HG03064 (cell line): ENCODE data around the gene NCOA7.
A peak's percentile ranks its signal among the peaks of the same experiment; 100 is the strongest.
"Not testable (repeated sequence)": the region's sequence is repeated elsewhere in the genome, so short reads cannot be mapped to it uniquely, and the experiment has no call there.

Source experiments
- ATAC-seq: cut with Tn5 transposase; IDR thresholded peaks from one replicate; pipeline ENCODE4 v1.9.1; 2021; ENCODE audit warnings: low read depth; ENCODE audit not compliant: unreplicated experiment

NCOA7 gene

DNA sequence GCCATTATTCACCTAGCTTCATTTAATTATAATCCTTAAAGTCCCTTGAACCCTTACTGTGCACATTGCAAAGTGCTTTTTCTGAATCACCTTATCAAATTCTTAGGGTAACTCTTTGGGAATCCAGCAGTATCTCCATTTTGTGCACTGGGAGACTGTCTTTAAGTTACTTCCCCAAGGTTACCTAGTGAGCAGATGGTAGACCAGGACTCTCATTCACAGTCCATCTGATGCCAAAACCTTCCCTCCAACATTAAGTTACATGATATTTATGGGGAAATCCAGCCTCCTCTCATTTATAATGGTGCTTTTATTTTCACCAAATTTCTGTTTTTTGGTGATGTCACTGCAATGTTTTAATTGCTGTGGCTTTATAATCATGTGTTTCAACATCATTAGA, 75.7 kb downstream of the NCOA7 start:
- ATAC-seq, result no peak

DNA sequence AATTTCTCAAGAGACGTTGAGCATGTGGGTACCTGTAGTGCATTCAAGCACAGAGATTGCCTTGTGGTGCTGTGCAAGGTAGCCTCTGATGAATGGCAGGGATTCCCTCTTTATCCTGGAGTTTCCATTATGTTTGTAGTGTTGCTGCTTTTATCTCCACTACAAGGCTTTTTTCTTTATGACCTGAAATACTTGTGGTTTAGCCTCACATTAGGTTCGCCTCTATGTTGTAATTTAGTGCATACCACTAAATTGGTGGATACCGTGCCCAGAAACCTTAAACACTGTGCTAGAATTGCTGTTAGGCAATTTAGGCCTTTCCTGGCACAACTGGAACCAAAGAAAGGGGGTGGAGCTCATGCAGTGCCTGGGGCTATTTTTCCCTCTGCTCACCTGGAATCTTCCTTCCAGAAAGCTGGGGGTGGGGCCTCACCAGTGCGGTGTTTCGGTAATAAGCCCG, 76.8 kb downstream of the NCOA7 start:
- no peak for ATAC-seq

DNA sequence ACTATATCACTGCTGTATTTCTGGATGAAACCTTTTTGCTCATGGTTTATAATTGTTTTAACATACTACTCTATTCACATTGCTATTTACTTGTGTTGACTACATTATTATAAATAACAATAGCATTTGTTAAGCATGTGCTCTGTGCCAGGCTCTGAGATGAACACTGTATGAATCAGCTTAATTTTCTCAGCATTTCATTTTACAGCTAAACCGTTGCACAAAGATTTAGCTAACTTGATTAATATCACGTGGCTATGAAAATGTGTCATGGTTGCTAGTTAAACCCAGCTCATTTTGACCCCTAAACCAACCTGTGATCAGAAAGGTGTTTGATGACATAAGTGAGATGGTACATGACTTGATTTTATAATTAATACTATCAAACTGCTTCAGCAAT, 77.5 kb downstream of the NCOA7 start:
- ATAC-seq, result no peak

DNA sequence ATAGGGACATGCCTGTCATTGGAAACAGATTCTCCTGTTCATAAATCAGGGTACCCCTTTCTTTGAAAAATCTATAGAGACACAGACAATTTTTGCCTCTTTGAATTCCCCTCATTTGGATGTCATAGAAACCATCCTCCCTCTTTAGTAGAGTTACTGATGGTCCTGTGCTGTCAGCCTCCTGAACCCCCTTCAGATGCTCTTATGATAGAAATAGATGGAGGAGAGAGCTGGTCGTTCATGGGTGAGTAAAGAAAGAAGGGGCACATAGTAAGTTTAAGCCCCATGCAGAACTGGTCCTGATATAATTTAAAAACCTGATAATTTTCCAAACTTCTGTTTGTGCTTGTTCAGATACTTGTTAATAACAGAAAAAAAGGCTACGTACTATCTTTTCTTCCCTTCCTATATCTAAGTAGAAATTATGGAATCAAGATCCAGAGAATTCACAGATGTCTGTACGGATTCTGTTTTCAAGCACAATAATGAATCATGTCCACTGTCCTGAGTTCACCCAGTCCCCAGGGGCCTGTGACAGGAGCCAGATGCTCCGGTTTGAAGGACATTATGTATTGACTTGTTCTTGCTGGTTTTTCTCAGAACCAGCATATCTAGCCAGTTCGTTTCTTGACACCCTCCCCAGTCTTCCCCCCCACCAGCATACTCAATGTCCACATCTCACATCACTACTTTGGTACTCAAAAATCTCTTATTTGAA, 78.1 kb downstream of the NCOA7 start:
- no peak for ATAC-seq

DNA sequence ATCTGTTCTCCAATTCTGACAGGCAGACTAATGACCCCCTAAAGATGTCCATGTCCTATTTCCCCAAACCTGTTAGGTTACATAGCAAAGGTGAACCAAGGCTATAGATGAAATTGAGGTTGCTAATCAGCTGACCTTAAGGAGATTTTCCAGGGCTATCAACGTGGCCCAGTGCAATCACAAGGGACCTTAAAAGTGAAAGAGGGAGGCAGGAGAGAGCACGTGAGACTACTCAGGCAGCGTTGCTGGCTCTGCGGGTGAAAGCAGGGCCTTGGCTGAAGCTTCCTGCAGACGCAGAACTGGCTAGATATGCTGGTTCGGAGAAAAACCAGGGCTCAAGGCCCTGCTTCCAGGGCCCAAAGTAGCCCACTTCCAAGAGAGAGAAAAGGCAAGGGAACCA, 78.7 kb downstream of the NCOA7 start:
- no peak for ATAC-seq

DNA sequence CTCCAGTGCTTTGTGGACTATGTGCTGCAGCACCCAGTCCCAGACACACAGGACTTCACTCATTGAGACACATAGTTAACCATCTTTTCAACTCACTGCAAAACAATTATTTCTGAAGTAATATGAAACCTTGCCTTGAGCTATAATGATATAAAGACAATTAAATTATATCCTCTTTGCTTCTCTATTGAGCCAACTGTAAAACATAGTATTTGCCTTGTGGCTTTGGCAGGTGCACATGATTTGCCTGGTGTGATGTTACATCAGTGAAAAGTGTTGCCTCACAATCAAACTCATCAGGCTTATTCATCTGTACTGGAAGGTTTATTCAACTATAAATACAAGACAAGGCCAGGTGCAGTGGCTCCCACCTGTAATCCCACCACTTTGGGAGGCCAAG, 80.6 kb downstream of the NCOA7 start:
- no peak for ATAC-seq

DNA sequence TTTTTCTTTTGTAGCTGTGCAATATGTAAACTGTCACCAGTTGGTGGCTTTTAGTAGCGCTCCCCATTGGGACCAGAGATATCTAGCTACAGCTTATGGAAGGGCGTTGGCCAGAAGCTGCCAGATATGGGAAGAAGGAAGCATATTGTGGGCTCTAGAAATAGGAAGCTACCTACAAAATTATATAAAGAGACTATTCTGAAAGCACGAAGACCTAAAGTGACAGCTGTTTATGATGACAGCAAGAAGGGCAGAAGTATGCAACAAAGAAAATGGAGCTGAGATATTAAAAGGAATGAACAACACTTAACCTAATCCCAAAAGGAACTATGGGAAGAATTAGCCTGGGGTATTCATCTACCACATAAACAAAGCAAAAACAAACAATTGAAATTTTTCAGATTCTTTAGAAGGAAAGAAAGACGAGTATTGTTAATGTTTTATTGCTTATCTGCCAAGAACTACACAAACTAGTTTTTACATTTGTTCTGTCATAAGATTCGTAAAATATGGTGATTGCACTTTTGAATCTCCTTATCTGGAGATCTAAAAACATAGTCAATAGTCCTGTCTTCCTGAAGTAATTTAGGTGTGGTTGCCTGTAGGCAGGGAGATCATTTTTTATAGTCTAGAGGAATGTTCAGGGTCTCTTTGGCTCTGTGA, 81.6 kb downstream of the NCOA7 start:
- ATAC-seq, result no peak

DNA sequence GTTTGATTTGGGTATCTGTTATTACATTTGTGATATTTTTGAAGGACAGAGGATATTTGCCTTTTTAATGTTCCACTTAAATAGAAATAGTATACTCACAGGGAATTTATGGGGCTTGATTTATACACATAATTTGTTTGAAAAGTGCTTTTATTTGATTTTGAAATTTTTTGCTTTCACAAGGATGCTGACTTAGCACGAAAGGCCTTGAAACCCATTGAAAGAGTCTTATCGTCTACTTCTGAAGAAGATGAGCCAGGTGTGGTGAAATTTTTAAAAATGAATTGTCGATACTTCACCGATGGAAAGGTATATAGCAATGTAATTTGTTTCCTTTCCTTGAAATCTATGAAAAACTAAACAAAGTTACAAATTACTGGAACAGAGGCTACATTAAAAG, 91.5 kb downstream of the NCOA7 start:
- ATAC-seq, result no peak

DNA sequence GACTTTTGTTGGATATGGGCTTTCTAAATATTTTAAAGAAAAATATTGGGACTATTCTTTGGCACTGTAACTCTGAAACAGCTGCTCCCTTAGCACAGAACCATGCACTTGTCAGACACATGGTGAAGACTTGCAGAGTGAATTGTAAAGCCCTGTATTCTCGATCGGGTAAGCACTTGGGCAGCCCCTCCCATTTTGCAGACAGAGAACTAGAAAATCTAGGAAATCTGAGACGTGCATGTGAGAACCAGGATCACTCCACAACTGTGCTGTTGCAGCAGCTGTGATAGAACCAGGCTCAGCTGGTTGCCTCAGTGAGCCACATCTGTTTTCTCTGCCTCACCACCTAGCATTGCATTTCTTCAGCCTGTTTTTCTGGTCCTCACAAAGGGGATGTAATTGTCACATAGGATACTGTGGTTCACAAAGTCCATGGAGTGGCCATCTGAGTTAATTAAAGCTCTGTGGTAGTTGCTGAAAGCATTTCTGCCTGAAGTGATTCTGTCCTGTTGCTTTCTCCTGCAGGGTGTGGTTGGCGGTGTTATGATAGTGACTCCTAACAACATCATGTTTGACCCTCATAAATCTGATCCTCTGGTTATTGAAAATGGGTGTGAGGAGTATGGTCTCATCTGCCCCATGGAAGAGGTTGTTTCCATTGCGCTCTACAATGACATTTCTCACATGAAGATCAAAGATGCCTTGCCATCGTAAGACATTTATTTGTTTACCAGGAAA, 94.0 kb downstream of the NCOA7 start:
- no peak for ATAC-seq

DNA sequence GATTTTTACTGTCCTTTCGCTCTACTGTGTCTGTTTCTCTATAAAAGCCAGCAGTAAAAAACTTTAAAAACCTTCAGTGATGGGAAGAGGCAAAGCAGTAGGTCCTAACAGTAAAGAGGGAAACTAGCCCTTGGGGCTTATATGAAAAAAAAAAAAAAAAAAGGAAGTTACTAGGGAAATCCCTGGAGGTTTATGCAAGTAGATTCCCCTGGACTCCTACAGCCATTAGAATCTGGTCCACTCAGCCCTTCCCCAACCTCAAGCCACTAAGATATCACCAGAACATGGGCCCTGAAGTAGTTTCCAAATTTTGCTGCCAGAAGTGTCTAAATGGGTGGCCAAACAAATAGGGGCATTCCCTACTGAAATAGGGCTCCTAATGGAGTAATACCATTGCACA, 95.3 kb downstream of the NCOA7 start:
- ATAC-seq, result no peak

DNA sequence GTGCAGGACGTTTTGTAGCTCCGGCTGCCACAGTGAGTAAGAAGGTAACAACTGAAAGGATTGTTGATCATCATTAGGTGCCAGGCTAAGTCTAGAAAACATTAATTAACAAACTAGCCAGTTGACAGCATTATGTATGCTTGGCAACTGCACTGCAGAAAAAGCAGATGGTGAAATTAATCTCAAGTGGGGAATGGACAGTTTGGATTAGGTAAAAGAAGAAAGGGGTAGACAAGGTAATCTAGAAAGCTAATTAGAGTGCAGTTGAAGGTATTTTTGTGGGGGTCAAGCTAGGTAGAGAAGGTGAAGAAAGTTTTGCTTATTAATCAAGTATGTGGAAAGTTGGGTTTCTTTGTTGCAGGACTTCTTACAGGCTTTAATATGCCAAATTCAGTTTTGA, 96.2 kb downstream of the NCOA7 start:
- no peak for ATAC-seq

DNA sequence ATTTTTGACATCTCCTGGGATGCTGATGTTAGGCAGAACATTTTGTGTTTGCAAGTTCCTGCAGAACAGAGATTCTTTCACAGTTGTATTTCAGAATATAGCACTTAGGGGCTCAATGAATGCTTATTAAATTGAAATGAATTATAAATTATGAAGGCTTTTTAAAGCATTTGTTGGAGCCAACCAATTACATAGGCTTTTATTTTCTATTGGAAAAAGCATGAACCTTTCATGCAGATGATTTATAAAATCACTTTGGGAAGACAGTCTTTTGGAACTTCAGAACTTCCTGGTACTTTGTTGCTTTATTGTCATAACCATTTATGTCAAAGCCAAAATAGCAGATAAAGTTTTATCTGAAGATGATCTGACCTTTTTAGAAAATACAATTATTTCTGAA, 96.6 kb downstream of the NCOA7 start:
- no peak for ATAC-seq

DNA sequence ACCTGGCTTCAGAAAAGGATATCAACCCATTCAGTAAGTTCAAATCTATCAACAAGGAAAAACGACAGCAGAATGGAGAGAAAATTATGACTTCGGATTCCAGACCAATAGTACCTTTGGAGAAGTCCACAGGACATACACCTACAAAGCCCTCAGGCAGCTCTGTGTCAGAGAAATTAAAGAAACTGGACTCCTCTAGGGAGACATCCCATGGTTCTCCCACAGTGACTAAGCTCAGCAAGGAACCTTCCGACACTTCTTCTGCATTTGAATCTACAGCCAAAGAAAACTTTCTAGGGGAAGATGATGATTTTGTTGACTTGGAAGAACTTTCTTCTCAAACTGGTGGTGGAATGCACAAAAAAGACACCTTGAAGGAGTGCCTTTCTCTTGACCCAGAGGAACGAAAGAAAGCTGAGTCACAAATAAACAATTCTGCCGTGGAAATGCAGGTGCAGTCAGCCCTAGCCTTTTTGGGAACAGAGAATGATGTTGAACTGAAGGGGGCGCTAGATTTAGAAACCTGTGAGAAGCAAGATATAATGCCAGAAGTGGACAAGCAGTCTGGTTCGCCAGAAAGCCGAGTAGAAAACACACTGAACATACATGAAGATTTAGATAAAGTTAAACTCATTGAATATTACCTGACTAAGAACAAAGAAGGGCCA, 98.4 kb downstream of the NCOA7 start:
- ATAC-seq, result no peak

DNA sequence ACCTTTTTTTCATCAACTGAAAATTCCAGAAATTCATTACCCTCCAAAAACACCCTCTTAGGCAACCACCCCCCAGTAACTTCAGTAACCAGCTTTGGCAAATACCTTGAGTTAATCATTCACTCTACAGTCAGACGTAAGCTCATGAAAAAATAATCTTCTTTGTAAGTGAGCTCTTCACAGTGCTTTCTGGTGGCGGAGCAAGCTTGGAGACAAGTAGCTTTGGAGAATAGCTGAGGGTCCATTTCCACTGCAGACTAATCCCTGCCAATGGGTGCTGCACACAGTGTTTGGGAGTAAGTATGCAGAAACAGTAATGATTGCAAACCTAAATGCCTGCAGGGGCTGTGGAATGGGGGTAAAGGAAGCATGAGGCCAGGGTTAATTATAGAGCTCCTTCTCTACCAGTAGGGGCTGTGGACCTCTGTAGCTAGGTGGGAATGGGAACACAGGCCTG, 109.0 kb downstream of the NCOA7 start:
- no peak for ATAC-seq

DNA sequence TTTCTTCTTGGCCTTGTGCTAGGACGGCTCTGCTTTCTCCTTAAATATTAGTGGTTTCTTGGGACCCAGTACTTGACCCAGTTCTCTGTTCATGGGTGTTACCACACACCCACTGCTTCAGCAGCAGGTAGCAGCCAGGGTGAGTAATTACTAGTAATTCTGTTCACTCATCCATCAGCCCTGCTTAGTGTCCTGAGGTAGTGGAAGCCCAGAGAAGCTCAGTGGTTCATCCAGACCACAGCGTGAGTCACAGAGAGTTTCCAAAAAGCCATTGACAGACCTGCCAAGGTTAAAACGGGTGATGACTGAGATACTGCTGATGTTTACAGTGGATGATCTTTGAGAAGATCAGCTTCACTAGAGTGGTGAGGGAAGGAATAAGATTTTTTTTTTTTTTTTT, 114.1 kb downstream of the NCOA7 start:
- no peak for ATAC-seq

DNA sequence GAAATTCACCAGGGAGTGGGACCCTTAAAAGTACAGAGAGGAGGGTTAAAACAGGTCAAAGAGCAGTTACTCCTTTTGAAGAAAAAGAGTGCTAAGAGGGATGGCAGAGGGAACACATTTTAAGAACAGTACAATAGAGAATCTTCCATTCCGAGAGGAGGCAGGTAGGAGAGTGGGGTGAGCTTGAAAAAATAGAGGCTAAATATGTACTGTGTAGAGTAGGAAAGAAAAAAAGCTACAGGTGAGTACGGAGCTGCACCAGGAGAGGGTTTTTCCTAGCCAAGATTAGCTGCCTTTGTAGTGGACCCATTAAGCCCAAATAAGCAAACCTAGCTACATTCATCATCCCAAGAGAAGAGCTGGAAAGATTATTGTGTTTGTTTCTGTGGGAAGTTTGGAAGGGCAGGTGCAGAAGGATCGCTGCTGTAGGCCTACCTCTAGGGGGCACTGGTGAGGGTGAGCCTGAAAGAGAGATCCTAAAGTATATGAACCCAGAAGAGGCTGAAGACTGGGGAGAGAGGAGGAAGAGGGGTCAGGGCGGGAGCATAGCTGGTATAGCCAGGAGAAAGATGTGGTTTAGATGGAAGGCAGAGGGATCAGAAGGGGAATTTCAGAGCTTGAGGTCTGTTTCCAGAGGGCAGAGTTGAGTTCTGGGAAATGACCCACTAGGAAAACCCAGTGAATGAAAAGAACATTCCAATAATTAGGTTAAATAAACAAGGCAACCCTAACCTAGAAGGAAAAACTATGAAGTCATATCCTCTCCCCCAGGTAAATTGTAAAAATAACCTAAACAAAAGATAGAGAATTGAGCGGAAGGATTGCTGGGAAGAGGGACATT, 115.6 kb downstream of the NCOA7 start:
- ATAC-seq, result no peak

DNA sequence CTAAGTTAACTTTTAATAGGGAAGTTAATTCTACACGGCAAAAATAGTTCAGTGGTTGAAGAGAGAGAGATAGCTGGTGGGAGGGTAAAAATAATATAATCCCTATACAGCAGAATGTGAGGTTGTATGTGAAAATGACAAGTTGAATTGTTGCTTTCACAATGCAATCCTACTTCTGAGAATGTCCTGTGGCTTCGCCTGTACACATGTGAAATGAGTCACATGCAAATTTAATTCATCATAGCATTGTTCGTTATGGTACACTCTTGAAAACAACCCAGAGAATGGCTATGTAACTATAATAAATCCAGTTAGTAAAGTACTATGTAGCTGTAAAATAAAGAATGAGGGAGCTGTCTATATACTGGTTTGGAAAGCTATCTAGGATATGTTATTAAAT, 119.8 kb downstream of the NCOA7 start:
- ATAC-seq, result peak; percentile 98

DNA sequence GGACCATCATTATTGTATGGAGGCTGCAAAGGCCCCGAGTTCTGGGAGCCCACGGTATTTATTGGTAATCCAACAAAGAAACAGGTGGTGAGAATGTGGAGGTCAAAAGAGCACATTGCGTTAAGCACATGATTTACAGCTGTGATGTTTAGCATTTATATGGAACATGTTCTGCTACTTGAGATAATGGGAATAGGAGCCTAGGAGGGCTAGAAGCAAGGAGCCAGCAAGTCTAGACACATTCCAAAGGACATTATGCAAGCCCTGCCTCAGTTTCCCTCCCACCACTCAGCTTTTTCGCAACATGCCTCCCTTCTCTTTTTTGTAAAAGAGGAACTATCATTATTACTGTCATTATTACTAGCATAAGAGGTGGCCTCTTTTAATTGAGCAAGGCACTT, 120.3 kb downstream of the NCOA7 start:
- ATAC-seq, result not testable (repeated sequence)

DNA sequence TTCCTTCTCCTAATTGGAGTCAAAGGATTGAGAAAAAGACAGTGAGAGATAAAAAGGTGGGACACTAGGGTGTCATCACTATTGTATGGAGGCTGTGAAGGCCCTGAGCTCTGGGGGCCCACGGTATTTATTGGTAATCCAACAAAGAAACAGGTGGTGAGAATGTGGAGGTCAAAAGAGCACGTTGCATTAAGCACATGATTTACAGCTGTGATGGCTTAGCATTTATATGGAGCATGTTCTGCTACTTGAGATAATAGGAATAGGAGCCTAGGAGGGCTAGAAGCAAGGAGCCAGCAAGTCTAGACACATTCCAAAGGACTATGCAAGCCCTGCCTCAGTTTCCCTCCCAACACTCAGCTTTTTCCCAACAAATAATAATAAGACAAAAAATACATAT, 121.7 kb downstream of the NCOA7 start:
- ATAC-seq, result not testable (repeated sequence)

DNA sequence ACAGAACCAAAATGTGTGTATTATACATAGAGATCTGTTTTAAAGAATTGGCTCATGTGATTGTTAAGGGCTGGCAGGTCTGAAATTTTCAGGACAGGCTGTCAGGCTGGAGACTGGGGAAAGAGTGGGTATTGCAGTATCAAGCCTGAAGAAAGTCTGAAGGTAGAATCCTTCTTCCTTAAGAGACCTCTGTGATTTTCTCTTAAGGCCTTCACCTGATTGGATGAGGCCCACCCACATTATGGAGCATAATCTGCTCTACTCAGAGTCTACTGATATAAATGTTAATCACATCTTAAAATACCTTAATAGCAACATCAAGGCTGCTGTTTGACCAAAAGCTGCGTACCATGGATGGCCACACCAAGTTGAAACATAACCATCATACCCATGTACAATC, 122.4 kb downstream of the NCOA7 start:
- ATAC-seq, result no peak
